Thyroid gland (tissue), 4 donors: ENCODE measurements around the gene NAE1.

Source experiments
- POLR2A ChIP-seq, 2 donors: fragments of 450-650 bp; IDR thresholded peaks; one replicate each; pipeline ENCODE4 v1.6.1; 2017; ENCODE audit warnings: antibody characterized with exemption in 2 of 2, mild to moderate bottlenecking in 2 of 2, moderate library complexity in 1 of 2
- TF ChIP-seq, protein P1 (sequence below), 6 experiments: fragments of 200-600 bp in 3 of 6; fragments of 450-650 bp in 3 of 6; sonication (generic) in 3 of 6; IDR thresholded peaks; one replicate each; pipeline ENCODE4 v1.5.1; 2016 to 2019; ENCODE audit warnings: antibody characterized with exemption in 6 of 6, mild to moderate bottlenecking in 2 of 6, inconsistent platforms in 1 of 6, moderate library complexity in 1 of 6

DNA sequence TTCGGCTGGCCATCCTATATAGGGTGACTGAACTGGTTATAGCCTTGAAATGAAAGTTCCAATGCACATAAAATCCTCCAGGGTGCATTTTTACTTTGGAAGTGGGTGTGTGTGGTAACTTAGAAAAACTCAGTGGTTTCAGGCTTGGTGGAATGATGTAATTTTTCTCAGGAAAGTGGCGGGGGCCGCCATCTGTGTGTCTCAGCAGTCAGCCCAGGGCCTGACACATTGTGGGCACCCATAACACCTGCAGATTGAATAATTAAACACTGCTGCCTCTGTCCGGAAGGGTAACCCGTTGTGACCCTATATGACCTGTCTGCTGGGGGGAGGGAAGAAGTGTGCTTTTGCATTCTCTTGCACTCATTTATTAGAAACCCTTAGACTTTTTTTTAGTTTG lies 47.3 kb upstream of the NAE1 start:
- TF ChIP-seq, protein P1, sequence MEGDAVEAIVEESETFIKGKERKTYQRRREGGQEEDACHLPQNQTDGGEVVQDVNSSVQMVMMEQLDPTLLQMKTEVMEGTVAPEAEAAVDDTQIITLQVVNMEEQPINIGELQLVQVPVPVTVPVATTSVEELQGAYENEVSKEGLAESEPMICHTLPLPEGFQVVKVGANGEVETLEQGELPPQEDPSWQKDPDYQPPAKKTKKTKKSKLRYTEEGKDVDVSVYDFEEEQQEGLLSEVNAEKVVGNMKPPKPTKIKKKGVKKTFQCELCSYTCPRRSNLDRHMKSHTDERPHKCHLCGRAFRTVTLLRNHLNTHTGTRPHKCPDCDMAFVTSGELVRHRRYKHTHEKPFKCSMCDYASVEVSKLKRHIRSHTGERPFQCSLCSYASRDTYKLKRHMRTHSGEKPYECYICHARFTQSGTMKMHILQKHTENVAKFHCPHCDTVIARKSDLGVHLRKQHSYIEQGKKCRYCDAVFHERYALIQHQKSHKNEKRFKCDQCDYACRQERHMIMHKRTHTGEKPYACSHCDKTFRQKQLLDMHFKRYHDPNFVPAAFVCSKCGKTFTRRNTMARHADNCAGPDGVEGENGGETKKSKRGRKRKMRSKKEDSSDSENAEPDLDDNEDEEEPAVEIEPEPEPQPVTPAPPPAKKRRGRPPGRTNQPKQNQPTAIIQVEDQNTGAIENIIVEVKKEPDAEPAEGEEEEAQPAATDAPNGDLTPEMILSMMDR (IDR thresholded peaks at IDR 0.05): no peak
- TF ChIP-seq POLR2A (IDR thresholded peaks at IDR 0.05): no peak
